ENCODE measurements around the gene PAH. TPM values are rescaled to one million over a fixed set of nuclear protein-coding genes. Genes with fewer than 3 reads are reported as not detected.

The PAH gene
- polyA plus RNA-seq, 1 of the 3 experiments (the other 2 are of a cell fraction), result not detected

- Histone ChIP-seq H3K4me1 (ENCODE audit: control insufficient read depth in 1 of 2, insufficient read depth in 2 of 2, low read depth in 1 of 2, low read length in 1 of 2) (no peaks in the 10 kb centered on the region; a peak in 1 of 4 replicates), H3K27ac (ENCODE audit: low read depth in 2 of 2, low read length in 1 of 2) (no peak overlapping the region), H3K9me3 (no peaks in the 10 kb centered on the region), H4K20me1 (ENCODE audit: insufficient read depth) (no peaks in the 10 kb centered on the region), H3K4me3 (ENCODE audit: low read depth in 2 of 2, low read length in 1 of 2) (no peak overlapping the region), H3K79me2 (ENCODE audit: insufficient read depth) (no peaks in the 10 kb centered on the region), H3K27me3 (ENCODE audit: insufficient read depth) (no peaks in the 10 kb centered on the region), H3K9me2 (no peaks in the 10 kb centered on the region), H2AFZ (ENCODE audit: low read depth) (no peak overlapping the region), H3K4me2 (no peak overlapping the region), H3K9ac (no peak overlapping the region), H3F3A (replicated peaks; ENCODE audit: insufficient read depth) (no peaks in the 10 kb centered on the region), H3K36me3 (replicated peaks in 1 of 2; ENCODE audit: control insufficient read depth in 1 of 2, insufficient read depth in 2 of 2, low read length in 1 of 2) (no peaks in the 10 kb centered on the region)
- CTCF ChIA-PET, result interaction anchor here (2.6 kb wide), 1 partner anchor 30 kb away, joined by 9 read pairs; no protein-coding TSS in a partner anchor
- no peak for DNase-seq
- no peak for TF ChIP-seq RXRA (IDR thresholded peaks at IDR 0.05; ENCODE audit: borderline replicate concordance, low read depth)
- no peak for TF ChIP-seq FOXJ3 (CRISPR knock-in tag; IDR thresholded peaks at IDR 0.05)
- TF ChIP-seq REST (IDR thresholded peaks at IDR 0.05; ENCODE audit: low read depth, low read length), result no peak
- no peak for TF ChIP-seq TCF12 (IDR thresholded peaks at IDR 0.05)
- no peak for TF ChIP-seq TAF1 (IDR thresholded peaks at IDR 0.05; ENCODE audit: borderline replicate concordance, low read depth, low read length)
- TF ChIP-seq PBX3 (IDR thresholded peaks at IDR 0.05), result no peak
- TF ChIP-seq JUND (IDR thresholded peaks at IDR 0.05), result no peak
- TF ChIP-seq RAD21 (IDR thresholded peaks at IDR 0.05; ENCODE audit: low read length), result no peak
- no peak for TF ChIP-seq TEAD4 (IDR thresholded peaks at IDR 0.05; ENCODE audit: borderline replicate concordance, insufficient read depth)
- no peak for TF ChIP-seq SMC3 (IDR thresholded peaks at IDR 0.05; ENCODE audit: low read depth, low read length)
- TF ChIP-seq ELF1 (IDR thresholded peaks at IDR 0.05), result no peak
- no peak for TF ChIP-seq RCOR1 (IDR thresholded peaks at IDR 0.05; ENCODE audit: low read length)
- no peak for TF ChIP-seq MXI1 (IDR thresholded peaks at IDR 0.05; ENCODE audit: low read depth, low read length)
- TF ChIP-seq YY1 (IDR thresholded peaks at IDR 0.05; ENCODE audit: low read depth), result no peak
- no peak for TF ChIP-seq SIN3A (IDR thresholded peaks at IDR 0.05; ENCODE audit: borderline replicate concordance, low read depth, low read length)
- no peak for TF ChIP-seq EZH2phosphoT487 (IDR thresholded peaks at IDR 0.05; ENCODE audit: borderline replicate concordance, low read depth)
- WGBS (ENCODE audit: low lambda C conversion rate), result 32% methylated on average over 2 of the region's 2 CpGs
- POLR2A ChIA-PET, result no interaction called here
These were observed 3.4 kb downstream of the PAH start for GRCh38 chr12:102913453-102914226.

Data from SK-N-SH (cell line).